GM18511 (cell line): ENCODE data around the gene TGIF1.
"Not testable (repeated sequence)": the region's sequence is repeated elsewhere in the genome, so short reads cannot be mapped to it uniquely, and the experiment has no call there.

Source experiments
- ATAC-seq: cut with Tn5 transposase; IDR thresholded peaks from one replicate; pipeline ENCODE4 v1.9.1; 2021; ENCODE audit warnings: mild to moderate bottlenecking, moderate library complexity; ENCODE audit not compliant: unreplicated experiment

Gene TGIF1

GRCh38 chr18:3450012-3450798 is at the start of gene TGIF1:
Gene TGIF1 (plus strand): TSS chr18:3450172. CDS start chr18:3450490, 318 bp downstream.
- no peak for ATAC-seq

GRCh38 chr18:3400567-3401296 is 49.2 kb upstream of the TGIF1 start:
- ATAC-seq = no peak

DNA sequence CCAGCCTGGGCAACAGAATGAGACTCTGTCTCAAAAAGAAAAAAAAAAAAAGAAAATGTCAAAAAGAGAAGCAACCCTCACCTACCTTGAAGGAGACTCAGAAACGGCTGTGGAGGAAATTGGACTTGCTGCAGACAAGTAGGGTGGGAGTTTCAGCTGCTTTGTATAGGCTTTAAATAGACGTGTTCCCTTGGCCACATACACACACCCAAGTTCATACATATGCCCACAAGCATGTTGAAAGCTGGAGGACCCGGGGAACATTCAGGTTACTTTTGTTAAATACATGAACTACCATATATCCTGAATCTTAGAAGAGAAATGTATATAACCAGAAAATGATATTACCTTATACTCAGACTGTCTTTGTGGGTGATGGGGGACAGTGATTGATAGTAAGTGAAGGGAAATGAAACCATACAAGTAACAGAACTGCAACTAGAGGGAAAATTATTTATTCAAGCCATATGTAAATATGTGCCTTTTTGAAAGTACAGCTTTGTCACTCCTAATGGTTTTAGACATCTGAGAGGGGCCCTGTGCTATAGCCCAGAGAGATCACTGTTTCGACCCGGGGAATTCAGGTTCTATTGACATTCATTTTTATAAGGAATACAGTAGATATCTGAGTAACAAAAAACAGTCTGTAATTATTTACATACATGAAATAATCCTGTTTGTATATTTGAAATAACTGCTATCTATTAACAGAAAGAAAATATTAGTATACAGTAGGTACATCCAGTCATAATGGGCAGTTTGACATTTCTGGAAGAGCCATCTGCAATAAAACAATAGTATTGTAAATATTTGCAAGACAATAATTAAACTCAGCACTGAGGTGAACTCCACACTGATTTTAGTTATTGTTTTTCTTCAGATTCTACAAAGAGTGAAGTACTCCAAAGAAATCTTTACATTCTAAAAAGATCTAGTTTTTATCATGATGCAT is 48.0 kb upstream of the TGIF1 start:
- peak; percentile 91 for ATAC-seq

GRCh38 chr18:3402982-3403451 is 47.0 kb upstream of the TGIF1 start:
- ATAC-seq = no peak

DNA sequence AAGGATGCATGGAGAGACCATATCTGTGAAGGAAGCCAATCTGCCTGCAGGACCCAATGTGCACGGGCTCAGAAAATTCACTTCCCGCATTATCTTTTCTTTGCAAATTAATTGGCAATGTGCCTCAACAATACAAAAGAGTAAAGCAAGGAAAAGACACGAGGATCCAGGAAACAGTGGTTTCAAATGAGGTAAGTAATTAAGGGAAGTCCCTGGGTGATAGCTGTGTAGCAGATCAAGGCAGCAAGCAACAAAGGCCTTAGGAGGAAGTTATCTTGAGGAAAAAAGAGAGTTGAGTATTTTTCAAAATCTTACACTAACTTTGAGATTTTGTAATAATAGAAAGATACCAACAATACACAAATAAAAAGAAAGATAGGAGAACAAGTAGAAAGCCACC is 44.3 kb upstream of the TGIF1 start:
- ATAC-seq = no peak

DNA sequence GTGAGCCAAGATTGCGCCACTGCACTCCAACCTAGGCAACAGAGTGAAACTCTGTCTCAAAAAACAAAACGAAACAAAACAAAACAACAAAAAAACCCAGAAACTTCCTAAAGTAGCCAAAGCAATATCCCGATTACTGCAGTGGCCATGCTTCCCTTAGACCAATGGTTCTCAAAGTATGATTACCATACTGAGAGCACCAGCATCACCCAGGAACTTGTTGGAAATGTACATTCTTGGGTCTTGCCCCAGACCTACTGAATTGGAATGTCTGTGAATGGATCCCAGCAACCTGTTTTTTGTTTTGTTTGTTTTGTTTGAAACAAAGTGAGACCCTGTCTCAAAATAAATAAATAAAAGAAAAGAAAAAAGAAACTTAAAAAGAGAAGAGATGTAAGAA is 41.9 kb upstream of the TGIF1 start:
- ATAC-seq = no peak

- no peak for ATAC-seq
Observed at GRCh38 chr18:3409811-3410210, 40.2 kb upstream of the TGIF1 start.

DNA sequence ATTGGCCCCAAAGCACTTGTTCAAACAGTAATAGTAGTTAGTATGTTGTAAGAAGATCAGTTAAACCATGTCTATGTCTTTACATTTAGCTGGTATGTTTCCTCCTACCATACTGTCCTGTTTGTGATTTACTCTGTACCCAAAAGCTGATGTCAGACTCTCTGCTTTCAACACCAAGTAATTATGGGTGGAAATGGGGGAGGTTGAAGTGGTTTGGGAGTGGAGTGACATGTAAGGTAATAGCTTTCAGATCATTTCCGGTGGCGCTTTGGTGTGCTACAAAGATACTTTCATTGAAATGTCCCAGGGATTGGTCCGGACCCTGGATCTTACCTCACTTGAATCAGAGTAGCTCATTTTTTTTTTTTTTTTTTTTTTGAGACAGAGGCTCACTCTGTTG is 39.7 kb upstream of the TGIF1 start:
- ATAC-seq = no peak

DNA sequence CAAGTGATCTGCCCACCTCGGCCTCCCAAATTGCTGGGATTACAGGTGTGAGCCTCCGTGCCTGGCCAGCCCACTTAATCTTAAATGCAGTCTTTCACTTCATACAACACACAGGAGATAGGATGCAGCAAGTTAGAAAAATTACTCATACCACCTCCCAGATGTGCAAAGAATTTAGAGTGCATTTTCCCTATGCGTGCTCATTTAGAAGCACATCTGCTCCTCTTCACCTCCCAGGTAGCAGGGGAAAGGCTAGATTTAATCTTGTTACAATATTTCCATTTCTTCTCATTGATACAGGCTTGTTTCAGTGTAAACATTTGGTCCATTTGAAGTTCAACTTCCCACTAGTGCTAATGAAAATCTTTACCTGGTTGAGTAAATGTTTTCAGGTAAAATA is 39.1 kb upstream of the TGIF1 start:
- ATAC-seq = not testable (repeated sequence)

DNA sequence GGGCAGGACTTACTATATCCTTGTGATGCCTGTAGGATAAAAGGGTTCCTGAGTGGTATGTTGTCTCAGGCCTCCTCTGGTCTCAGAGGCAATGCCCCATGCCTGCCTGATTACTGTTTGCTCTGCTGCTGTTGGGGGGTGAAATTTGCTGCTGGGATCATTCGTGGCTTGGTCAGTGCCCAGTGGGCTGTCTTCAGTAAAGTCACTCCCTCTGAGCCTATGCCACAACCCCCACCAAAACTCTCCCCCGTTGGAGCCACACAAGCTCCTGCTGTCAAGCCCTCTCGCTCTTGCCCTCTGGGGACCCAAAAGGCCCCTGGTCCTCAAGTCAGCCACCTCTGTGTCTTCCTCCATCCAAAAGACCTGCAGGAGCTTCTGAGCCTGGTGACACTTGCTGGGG is 38.6 kb upstream of the TGIF1 start:
- no peak for ATAC-seq

- no peak for ATAC-seq
Observed at GRCh38 chr18:3411854-3412268, 38.1 kb upstream of the TGIF1 start.

DNA sequence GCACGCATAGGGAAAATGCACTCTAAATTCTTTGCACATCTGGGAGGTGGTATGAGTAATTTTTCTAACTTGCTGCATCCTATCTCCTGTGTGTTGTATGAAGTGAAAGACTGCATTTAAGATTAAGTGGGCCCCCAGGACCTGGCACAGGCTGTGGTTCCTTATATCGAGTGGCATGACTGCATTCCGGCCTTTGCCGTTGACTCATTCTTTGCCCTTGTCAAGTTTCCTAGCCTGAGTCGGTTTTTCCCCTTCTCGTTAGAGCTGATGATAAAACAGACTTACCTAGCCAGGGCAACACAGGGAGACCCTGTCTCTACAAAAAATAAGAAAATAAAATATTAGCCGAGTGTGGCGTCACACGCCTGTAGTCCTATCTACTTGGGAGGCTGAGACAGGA is 37.4 kb upstream of the TGIF1 start:
- ATAC-seq = not testable (repeated sequence)

DNA sequence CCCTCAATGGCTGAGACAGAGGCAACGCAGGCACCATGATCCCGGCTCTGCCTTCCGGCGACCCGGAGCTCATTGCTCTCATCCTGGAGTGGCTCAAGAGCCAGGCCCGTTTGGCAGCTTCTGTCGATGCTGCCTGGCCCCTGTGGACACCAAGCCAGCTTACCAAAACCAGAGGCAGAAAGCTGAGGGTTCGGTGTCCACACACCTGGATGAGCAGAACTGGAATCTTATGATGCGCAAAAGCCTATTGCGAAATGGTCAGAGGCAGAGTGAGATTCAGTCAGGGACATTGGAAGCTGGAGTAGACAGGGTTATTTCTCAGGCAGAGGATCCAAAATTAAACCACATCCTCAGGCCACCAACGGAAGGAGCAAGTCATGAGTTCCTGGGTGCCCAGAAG is 34.9 kb upstream of the TGIF1 start:
- ATAC-seq = no peak

DNA sequence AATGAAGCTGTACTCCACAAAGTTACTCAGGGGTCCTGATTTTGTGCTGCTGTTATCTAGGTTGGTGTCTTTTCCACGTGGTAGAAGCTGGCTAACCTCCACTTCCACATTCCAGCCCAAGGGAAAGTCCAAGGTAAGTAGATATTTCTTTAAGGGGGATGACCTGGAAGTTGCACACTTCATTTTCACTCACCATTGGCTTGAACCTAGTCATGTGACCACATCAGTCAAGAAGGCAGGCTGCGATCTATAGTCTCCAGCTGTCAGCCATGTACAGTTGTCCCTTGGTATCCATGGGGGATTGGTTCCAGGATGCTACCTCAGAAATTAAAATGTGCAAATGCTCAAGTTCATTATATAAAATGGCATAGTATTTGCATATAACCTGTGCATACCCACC is 31.9 kb upstream of the TGIF1 start:
- ATAC-seq = no peak

GRCh38 chr18:3420919-3421279 is 29.1 kb upstream of the TGIF1 start:
- ATAC-seq = no peak

DNA sequence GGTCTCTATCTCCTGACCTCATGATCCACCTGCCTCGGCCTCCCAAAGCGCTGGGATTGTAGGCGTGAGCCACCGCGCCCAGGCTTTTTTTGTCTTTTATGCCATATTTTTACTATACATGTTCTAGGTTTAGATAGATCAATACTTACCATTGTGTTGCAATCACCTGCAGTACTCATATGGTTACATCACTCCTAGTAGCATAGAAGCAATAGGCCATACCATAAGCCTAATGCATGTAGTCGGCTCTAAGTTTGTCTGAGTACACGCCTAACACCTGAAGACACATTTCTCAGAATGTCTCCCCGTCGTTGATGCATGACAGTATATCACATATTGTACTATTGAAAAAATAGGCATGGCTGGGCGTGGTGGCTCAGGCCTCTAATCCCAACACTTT is 27.1 kb upstream of the TGIF1 start:
- ATAC-seq = no peak

GRCh38 chr18:3424280-3424890 is 25.6 kb upstream of the TGIF1 start:
- ATAC-seq = no peak

- no peak for ATAC-seq
Observed at GRCh38 chr18:3425030-3425429, 24.9 kb upstream of the TGIF1 start.

GRCh38 chr18:3425446-3425845 is 24.5 kb upstream of the TGIF1 start:
- no peak for ATAC-seq

GRCh38 chr18:3426074-3426473 is 23.9 kb upstream of the TGIF1 start:
- no peak for ATAC-seq

DNA sequence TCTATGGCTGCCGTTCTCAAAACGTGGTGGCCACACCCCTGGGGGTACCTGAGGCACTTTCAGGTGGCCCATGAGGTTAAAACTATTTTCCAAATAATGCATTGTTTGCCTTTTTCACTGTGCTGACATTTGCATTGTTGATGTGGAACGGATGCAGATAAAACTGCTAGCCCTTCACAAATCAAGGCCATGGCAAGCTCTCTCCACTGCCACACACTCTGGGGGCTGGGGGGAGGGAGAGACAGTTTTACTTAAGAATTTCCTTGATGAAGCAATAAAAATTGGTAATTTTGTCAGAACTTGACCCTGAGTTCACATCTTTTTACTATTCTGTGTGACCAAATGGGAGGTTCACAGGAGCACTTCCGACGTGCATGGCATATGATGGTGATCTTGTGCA is 22.0 kb upstream of the TGIF1 start:
- ATAC-seq = no peak
